NCI-H1436 (cell line): ENCODE results near the gene DNAI2.
"Not testable (repeated sequence)": the region's sequence is repeated elsewhere in the genome, so short reads cannot be mapped to it uniquely, and the experiment has no call there.

Experiments used
- DNase-seq: peaks from one replicate; lab custom pipeline; 2025; lab: John Stamatoyannopoulos, UW

The DNAI2 gene

GRCh38 chr17:74276051-74276476, 2.0 kb downstream of the DNAI2 start:
- no peak for DNase-seq

DNA sequence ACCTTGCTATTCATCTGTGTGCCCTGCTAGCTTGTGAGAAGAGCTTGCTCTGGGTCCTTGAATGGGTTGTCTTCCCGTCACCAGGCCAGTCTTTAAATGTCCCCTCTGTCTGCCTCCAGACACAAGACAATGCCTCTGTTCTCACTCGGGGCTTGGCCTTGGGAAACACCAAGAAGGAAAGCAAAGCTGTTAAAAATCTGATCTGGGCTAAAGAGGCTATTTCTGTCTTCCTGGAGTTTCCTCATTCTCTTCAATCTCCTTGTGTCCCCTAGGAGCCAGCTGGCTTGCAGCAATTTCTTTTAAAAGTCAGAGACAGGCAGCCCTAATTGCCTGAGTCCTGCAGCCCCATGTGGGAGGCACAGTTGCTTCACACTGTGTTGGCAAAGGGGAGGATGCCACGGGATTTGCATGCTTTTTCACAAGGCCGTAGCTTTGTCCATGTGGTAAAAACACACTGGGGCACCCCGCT, 2.5 kb downstream of the DNAI2 start:
- DNase-seq, result no peak

DNA sequence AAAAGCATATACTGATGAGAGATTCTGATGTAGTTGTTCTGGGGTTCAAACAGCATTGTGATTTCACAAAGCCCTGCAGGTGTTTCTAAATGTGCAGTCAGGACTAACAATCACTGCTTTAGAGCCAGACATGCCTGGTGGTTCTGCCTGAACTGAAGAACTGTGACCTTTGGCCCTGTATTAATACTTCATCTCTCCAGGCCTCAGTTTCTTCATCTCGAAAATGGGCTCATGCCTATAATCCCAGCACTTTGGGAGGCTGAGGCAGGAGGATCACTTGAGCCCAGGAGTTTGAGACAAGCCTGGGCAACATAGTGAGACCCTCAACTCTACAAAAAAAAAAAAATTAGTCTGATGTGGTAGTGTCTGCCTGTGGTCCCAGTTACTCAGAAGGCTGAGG, 3.9 kb downstream of the DNAI2 start:
- DNase-seq, result no peak

- DNase-seq, result not testable (repeated sequence)
Observed at GRCh38 chr17:74279617-74280016, 5.6 kb downstream of the DNAI2 start.

- no peak for DNase-seq
Observed at GRCh38 chr17:74280093-74280513, 6.1 kb downstream of the DNAI2 start.

GRCh38 chr17:74281799-74282198, 7.8 kb downstream of the DNAI2 start:
- DNase-seq, result no peak

- DNase-seq, result not testable (repeated sequence)
Observed at GRCh38 chr17:74282274-74282586, 8.2 kb downstream of the DNAI2 start.

DNA sequence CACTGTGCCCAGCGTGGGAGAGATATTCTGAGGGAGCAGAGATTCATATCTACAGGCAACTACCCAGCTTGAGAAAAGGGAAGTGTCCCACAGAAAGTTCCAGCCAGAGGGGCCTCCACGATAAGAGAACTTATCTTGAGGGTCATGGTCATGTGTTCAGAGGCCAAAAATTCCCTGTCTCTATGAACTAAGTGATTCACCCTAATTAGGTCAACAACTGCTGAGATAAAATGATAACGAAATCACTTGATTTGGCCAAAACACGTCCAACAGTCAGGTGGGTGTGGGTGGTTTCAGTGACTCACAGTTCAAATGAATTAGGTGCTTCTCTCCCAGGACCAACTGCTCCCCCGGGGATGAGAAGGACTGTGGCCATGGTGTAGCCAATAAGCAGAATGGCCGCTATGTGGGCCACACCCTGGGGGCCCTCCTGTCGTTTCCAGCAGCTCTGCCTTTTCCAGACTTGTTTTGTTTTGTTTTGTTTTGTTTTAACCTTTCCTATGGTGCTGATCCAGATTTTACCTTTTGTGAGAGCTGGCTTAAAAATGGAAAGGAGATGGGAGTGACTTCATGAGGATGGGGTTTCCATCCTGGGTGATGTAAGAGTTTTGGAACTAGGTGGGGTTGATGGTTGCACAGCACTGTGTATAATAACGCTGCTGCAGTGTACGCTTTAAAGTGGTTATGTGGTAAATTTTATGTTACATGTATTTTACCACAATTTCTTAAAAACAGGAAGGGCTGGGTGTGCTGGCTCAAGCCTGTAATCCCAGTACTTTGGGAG, 8.7 kb downstream of the DNAI2 start:
- DNase-seq, result no peak

DNA sequence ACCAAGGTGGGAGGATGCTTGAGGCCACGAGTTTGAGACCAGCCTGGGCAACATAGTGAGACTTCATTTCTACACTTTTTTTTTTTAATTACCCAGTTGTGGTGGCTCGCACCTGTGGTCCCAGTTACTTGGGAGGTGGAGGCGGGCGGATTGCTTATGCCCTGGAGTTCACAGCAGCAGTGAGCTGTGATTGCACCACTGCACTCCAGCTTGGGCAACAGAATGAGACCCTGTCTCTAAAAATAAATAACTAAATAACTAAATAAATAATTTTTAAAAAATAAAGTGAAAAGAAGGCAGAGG, 9.3 kb downstream of the DNAI2 start:
- no peak for DNase-seq

GRCh38 chr17:74287031-74287602, 13.1 kb downstream of the DNAI2 start:
- no peak for DNase-seq

DNA sequence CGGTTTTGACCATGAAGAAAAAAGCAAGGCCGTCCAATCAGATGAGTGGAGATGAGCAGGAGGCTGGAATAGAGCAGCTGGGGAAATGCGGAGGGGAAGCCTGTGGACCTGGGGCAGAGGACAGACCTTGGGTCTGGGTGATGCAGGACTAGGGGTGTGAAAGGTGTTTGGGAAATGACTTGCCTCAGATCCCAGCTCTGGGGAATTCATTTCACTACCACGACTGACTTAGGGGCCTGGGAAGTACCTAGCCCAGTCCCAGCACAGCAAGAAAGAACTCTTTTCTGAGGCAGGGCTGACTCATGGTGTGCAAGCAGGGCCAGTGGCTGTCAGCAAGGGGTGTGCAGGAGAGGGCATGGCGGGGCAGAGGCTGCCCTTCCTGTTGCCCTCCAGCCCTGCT, 14.8 kb downstream of the DNAI2 start:
- DNase-seq, result no peak

- no peak for DNase-seq
Observed at GRCh38 chr17:74289688-74290087, 15.7 kb downstream of the DNAI2 start.

GRCh38 chr17:74290340-74290739, 16.3 kb downstream of the DNAI2 start:
- no peak for DNase-seq

DNA sequence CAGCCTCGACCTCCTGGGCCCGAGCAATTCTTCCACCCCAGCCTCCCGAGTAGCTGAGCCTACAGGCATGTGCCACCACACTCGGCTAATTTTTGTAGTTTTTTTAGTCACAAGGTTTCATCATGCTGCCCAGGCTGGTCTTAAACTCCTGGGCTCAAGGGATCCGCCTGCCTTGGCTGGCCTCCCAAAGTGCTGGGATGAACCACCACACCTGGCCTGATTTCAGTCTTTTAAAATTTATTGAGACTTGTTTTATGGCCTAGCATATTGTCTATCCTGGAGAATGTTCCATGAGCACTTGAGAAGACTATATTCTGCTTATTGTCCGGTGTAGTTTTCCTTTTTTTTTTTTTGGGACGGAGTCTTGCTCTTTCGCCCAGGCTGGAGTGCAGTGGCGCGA, 18.5 kb downstream of the DNAI2 start:
- no peak for DNase-seq

GRCh38 chr17:74295625-74296547, 21.9 kb downstream of the DNAI2 start:
- no peak for DNase-seq

GRCh38 chr17:74296548-74296936, 22.5 kb downstream of the DNAI2 start:
- peak; percentile 13 for DNase-seq

- DNase-seq, result no peak
Observed at GRCh38 chr17:74297941-74298340, 23.9 kb downstream of the DNAI2 start.

DNA sequence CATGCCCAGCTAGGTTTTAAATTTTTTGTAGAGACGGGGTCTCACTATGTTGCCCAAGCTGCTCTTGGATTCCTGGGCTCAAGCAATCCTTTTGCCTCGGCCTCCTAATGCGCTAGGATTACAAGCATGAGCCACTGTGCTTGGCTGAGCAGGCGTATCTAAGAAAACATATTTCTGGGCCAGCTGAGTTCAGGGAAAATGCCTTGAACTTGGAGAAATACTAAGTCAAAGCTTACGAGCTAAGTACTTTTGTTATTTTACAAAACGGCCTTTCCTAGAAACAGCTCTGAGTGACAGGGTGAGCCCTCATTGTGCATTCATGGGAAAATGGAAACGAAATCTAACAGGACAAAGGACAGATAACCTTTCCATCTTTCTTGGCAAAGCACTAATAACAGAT, 24.7 kb downstream of the DNAI2 start:
- no peak for DNase-seq

DNA sequence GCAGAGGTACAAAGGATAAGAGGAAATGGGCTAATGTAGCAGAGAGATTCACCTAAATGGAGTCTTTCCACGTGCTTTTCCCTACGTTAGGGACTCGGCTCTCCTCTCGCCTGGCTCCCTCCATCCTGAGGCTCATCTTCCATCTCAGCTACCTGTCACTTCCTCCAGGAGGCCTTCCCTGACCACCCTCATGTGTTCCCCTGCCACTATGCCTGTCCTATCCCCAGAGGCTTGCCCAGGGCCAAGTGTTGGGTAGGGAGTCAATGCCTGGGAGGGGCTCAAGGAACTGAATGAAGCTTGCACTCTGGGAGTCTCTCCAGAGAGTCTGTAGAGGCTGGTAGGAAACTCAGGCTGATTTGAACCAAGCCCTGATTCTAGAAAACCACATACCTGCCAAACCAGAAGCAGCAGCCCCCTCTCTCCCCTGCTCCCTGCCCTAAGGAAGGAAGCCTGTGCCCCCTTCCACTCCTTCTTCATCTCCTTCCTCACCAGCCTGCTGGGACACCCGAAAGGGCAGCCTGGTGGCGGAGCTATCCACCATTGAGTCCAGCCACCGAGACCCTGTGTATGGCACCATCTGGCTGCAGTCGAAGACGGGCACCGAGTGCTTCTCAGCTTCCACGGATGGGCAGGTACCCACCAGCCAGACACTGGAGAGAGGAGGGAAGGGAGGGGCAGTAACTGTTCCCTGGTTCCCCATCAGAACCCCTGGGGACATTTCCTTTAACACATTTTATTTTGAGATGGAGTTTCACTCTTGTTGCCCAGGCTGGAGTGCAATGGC, 25.4 kb downstream of the DNAI2 start:
- no peak for DNase-seq

GRCh38 chr17:74303305-74303704, 29.3 kb downstream of the DNAI2 start:
- DNase-seq, result no peak

DNA sequence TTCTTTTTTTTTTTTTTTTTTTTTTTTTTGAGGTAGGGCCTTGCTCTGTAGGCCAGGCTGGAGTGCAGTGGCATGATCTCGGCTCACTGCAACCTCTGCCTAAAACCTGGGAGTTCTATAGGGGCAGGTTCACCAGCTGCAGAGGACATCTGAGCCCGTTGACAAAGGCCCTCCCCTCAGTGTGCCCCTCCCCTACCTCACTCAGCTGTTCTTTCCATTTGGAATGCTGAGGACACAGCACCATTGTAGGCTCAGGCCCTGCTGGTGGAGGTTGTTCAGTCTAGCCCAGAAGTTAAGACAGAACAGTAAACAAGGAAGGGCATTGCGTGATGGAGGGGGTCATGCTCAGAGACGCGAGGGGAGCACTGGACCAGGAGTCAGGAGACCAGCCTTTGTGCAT, 30.1 kb downstream of the DNAI2 start:
- DNase-seq, result no peak
